Measurements from ENCODE around the gene NBPF20.
"Not testable (repeated sequence)": the region's sequence is repeated elsewhere in the genome, so short reads cannot be mapped to it uniquely, and the experiment has no call there.

NBPF20 gene

DNA sequence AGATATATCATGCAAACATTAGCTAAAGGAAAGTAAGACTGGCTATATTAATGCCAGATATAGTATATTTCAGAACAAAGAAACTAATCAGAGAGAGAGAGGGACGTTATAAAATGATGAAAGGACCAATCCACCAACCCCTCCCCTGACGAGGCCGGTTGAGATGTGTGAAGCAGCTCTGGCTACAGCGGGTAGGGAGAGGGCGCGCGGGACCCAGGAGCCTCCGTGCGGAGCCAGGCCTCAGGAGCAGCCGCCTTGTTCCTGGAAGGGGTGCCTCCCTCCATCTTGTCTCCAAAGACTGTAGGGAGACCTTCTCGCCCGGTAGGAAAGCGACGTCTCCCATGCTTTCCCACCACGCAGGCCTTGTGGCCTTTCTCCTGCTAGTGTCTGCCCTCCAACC is 5.4 kb upstream of the NBPF20 start:
- DNase-seq (ENCODE audit: low read depth in 3 of 3, low spot score in 1 of 3) = not testable (repeated sequence)

DNA sequence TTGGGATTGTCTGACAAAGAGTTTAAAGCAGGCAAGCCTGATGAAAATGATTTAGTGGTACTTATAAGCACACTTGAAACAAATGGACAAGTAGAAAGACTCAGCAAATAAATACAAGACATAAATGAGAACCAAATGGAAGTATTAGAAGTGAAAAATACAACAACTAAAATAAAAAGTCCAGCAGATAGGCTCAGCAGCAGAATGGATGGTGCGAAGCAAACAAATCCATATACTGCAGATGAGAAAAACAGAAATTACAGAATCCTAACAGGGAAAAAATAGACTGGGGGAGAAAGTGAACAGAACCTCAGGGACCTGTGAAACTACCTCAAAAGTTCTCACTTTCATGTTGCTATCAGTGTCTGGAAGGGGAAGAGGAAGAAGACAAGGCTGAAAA is 3.9 kb upstream of the NBPF20 start:
- DNase-seq (ENCODE audit: low read depth in 3 of 3, low spot score in 1 of 3) = not testable (repeated sequence)

GRCh38 chr1:145424612-145425435 is 579 bp downstream of the NBPF20 start:
- peak in 1 of 3 donors; percentile 2 for DNase-seq (ENCODE audit: low read depth in 3 of 3, low spot score in 1 of 3)

GRCh38 chr1:145415149-145415548 is 10.3 kb downstream of the NBPF20 start:
- DNase-seq (ENCODE audit: low read depth in 3 of 3, low spot score in 1 of 3) = not testable (repeated sequence)

GRCh38 chr1:145407266-145407665 is 18.1 kb downstream of the NBPF20 start:
- not testable (repeated sequence) for DNase-seq (ENCODE audit: low read depth in 3 of 3, low spot score in 1 of 3)

DNA sequence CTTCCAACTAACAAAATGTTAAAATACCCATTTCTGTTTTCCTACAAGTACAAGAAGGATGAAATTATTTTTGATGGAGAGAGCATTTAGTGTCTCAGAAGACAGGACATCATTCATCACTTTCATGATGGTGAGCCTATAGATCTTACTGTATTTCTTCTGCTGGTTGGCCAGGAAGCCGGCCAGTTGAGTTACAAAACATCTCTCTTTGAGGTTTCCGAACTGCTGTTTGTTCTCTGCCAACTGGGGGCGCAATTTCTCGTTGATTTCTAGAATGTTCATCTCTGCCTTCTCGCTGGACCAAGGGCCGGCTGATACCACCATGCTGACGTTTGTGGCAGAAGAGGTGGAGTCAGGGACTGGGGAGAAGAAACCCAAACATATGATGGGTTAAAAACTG is 20.5 kb downstream of the NBPF20 start:
- not testable (repeated sequence) for DNase-seq (ENCODE audit: low read depth in 3 of 3, low spot score in 1 of 3)

DNA sequence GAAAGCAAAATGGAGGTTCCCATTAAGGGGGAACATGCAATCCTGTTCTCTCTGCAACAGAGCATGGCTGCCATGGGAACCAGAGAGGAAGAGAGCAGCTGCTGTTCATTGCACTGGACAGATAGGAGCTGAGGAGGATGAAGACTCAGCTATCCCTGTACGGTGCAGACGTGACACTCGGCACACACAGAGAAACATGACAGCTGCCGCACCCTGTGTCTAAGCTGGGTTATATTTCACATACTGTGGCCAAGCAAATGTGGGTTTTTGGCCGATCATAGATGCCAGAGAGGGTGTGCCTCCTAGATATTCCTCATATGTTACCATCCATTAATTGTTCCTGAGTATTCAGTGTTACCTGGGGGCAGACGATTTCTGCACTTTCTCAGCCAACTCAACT is 24.7 kb downstream of the NBPF20 start:
- not testable (repeated sequence) for DNase-seq (ENCODE audit: low read depth in 3 of 3, low spot score in 1 of 3)
